ENCODE results near the gene MDH2. TPM values are rescaled to one million over a fixed set of nuclear protein-coding genes. Genes with fewer than 3 reads are reported as not detected.
"Not testable (repeated sequence)": the region's sequence is repeated elsewhere in the genome, so short reads cannot be mapped to it uniquely, and the experiment has no call there.

The MDH2 gene
- total RNA-seq, 1 donor from 2014 or later: 109 TPM

DNA sequence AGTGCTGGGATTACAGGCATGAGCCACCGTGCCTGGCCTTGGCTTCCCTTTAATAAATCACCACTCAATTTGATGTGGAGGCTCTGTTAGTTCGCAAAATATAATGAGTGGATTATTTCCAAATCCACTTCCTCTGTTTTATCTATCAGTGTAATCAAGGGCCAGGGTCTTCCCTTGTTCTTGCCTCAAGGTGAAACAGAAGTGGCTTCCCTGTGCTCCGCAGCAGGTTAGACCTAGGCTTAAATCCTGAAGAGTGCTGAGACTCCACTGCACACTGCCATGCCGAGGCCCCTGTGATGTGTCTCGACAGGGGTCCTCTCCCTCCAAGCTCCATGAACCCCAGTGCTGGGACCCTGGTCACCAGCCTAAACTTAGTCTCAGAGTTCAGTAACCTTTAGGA lies 59.0 kb downstream of the MDH2 start:
- H3K4me1 Mint-ChIP-seq (ENCODE audit: unreplicated experiment): no peaks in the 10 kb centered on the region
- no peak for TF ChIP-seq CTCF (IDR thresholded peaks at IDR 0.05; ENCODE audit: unreplicated experiment)
- no peaks in the 10 kb centered on the region for H3K27me3 Mint-ChIP-seq (ENCODE audit: unreplicated experiment)
- no peaks in the 10 kb centered on the region for H3K36me3 Mint-ChIP-seq (ENCODE audit: low read depth, unreplicated experiment)
- H3K9me3 Mint-ChIP-seq (ENCODE audit: unreplicated experiment): no peaks in the 10 kb centered on the region
- no peak overlapping the region for H3K27ac Mint-ChIP-seq (ENCODE audit: unreplicated experiment)
- DNase-seq (ENCODE audit: low spot score): no peak
- H3K4me3 Mint-ChIP-seq (ENCODE audit: unreplicated experiment): no peak overlapping the region

GRCh38 chr7:76108540-76109233 lies 60.8 kb downstream of the MDH2 start:
- H3K27me3 Mint-ChIP-seq (ENCODE audit: unreplicated experiment): no peaks in the 10 kb centered on the region
- no peaks in the 10 kb centered on the region for H3K4me1 Mint-ChIP-seq (ENCODE audit: unreplicated experiment)
- H3K27ac Mint-ChIP-seq (ENCODE audit: unreplicated experiment): no peak overlapping the region
- no peaks in the 10 kb centered on the region for H3K9me3 Mint-ChIP-seq (ENCODE audit: unreplicated experiment)
- no peak for DNase-seq (ENCODE audit: low spot score)
- H3K4me3 Mint-ChIP-seq (ENCODE audit: unreplicated experiment): no peak overlapping the region
- no peak for TF ChIP-seq CTCF (IDR thresholded peaks at IDR 0.05; ENCODE audit: unreplicated experiment)
- H3K36me3 Mint-ChIP-seq (ENCODE audit: low read depth, unreplicated experiment): no peaks in the 10 kb centered on the region

DNA sequence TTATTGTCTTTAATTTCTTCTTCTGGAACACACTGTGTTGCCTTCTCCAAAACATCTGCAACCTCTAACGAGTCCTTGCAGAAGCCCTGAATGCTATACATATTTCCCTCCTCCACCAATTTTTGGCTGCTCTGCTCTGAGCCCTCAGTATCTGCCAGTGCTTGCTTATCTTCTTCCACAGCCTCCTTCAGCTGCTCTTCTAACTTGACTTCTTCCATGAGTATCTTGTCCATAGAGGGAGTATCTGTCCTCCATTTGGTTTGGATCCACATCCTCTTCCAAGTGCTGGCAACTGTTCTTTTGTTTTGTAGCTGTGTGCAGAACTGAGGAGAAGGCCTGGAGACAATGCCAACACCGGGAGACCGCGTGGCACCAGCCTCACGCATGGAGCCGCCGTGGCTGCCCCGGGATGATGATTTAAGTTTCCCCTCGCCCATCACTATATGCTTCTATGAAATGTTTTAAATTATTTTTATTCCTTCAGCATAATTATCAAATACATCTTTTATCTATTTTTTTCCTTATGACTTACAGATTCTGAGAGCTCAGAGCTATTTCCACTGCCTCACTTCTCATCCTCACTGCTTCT lies 65.2 kb downstream of the MDH2 start:
- H3K4me1 Mint-ChIP-seq (ENCODE audit: unreplicated experiment); H3K27ac Mint-ChIP-seq (ENCODE audit: unreplicated experiment); H3K36me3 Mint-ChIP-seq (ENCODE audit: low read depth, unreplicated experiment); H3K4me3 Mint-ChIP-seq (ENCODE audit: unreplicated experiment); H3K9me3 Mint-ChIP-seq (ENCODE audit: unreplicated experiment); DNase-seq (ENCODE audit: low spot score); H3K27me3 Mint-ChIP-seq (ENCODE audit: unreplicated experiment): not testable (repeated sequence)

- H3K9me3 Mint-ChIP-seq (ENCODE audit: unreplicated experiment); H3K4me1 Mint-ChIP-seq (ENCODE audit: unreplicated experiment); DNase-seq (ENCODE audit: low spot score); H3K27me3 Mint-ChIP-seq (ENCODE audit: unreplicated experiment); H3K27ac Mint-ChIP-seq (ENCODE audit: unreplicated experiment); H3K36me3 Mint-ChIP-seq (ENCODE audit: low read depth, unreplicated experiment); H3K4me3 Mint-ChIP-seq (ENCODE audit: unreplicated experiment): not testable (repeated sequence)
Measured at GRCh38 chr7:76114742-76115141, 66.8 kb downstream of the MDH2 start.

Other genes with a start within 250 kb of the MDH2 start
- not detected for gene CCL24, start 234.3 kb upstream of the MDH2 start, total RNA-seq (ENCODE audit: unreplicated experiment)
- 50.7 TPM for gene RHBDD2, start 169.1 kb upstream of the MDH2 start, total RNA-seq (ENCODE audit: unreplicated experiment)
- gene POR, start 133.0 kb upstream of the MDH2 start, total RNA-seq (ENCODE audit: unreplicated experiment): 70.8 TPM
- 18.2 TPM for gene TMEM120A, start 53.5 kb upstream of the MDH2 start, total RNA-seq (ENCODE audit: unreplicated experiment)
- 46.3 TPM for gene STYXL1, start 106 bp upstream of the MDH2 start, total RNA-seq (ENCODE audit: unreplicated experiment)
- gene SRRM3, start 153.8 kb downstream of the MDH2 start, total RNA-seq (ENCODE audit: unreplicated experiment): 27.1 TPM